Transverse colon (tissue), 3 donors: ENCODE measurements around the gene PTPRD.

Source experiments
- CTCF ChIP-seq, 5 experiments: fragments of 200-600 bp in 3 of 5; fragments of 450-650 bp in 2 of 5; sonication (generic) in 3 of 5; IDR thresholded peaks; 1 replicate in 2 of 5; 2 replicates in 3 of 5; pipeline ENCODE4 v1.5.1; 2016 to 2017; ENCODE audit warnings: antibody characterized with exemption in 5 of 5, inconsistent platforms in 3 of 5, mild to moderate bottlenecking in 2 of 5, moderate library complexity in 1 of 5
- POLR2A ChIP-seq: fragments of 450-650 bp; IDR thresholded peaks from one replicate; pipeline ENCODE4 v1.6.1; 2016; ENCODE audit warnings: antibody characterized with exemption, mild to moderate bottlenecking, moderate library complexity

- no peak for TF ChIP-seq CTCF (IDR thresholded peaks at IDR 0.05)
- TF ChIP-seq POLR2A: no peak
Observed at GRCh38 chr9:8474937-8475336, 2137.9 kb downstream of the PTPRD start.
